GM21825 (cell line): ENCODE data around the gene KCNF1.

Experiments
- ATAC-seq: cut with Tn5 transposase; IDR thresholded peaks from one replicate; pipeline ENCODE4 v1.9.1; 2021; ENCODE audit warnings: mild to moderate bottlenecking, moderate library complexity; ENCODE audit not compliant: unreplicated experiment

The KCNF1 gene

GRCh38 chr2:10901160-10901939 lies 10.4 kb upstream of the KCNF1 start:
- no peak for ATAC-seq

DNA sequence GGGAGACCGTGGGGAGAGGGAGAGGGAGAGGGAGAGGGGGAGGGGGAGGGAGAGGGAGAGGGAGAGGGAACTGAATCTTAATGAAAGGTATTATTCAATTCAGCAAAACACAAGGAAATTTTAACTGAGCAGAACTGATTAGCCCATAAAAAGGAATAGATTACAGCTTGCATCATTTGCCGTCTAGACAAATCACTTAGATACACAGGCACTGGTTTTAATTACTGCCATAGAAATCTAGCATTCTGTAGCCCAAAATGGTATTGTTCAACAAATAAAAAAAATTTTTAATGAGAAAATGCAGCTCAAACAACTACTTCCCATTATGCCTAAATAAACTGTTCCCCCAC lies 7.9 kb upstream of the KCNF1 start:
- ATAC-seq = no peak

GRCh38 chr2:10904455-10904854 lies 7.3 kb upstream of the KCNF1 start:
- ATAC-seq = no peak

GRCh38 chr2:10905006-10905861 lies 6.5 kb upstream of the KCNF1 start:
- no peak for ATAC-seq

- no peak for ATAC-seq
Measured at GRCh38 chr2:10905862-10906143, 5.9 kb upstream of the KCNF1 start.

- no peak for ATAC-seq
Measured at GRCh38 chr2:10906926-10907625, 4.7 kb upstream of the KCNF1 start.

GRCh38 chr2:10908195-10908594 lies 3.5 kb upstream of the KCNF1 start:
- ATAC-seq = no peak

- no peak for ATAC-seq
Measured at GRCh38 chr2:10909050-10909995, 2.4 kb upstream of the KCNF1 start.

DNA sequence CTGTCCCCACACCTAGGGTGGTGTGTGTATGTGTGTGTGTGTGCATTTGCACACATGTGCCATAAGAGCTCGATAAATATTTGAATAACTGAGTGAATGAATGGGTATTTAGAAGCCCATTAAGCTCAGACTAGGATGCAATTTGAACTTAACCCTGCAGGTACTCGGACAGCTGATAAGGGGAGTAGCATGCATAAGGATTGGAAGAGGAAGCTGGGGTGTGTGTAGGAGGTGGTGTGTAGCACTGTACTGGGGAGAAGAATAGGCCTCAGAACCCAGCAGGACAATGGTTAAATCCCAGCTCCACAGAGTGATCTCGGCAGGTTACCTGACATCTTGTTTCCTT lies 1.8 kb upstream of the KCNF1 start:
- ATAC-seq = no peak

DNA sequence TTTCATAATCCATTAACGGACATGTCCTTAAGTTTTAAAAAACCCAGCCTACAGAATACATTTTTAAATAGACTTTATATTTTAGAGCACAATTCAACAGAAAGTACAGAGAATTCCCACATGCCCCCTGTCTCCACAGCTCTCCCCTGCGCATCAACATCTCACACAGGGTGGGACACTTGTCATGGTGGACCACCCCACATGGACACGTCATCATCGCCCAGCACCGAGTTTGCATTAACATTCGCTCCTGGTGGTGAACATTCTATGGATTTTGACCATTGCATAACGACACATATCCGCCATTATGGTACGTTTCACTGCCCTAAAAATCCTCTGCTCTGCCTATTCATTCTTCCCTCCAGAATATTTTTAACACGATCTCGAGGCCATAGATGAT lies 1.1 kb upstream of the KCNF1 start:
- no peak for ATAC-seq

- ATAC-seq = no peak
Measured at GRCh38 chr2:10912076-10912731, 470 bp downstream of the KCNF1 start.

- no peak for ATAC-seq
Measured at GRCh38 chr2:10912796-10913455, 1.2 kb downstream of the KCNF1 start.

DNA sequence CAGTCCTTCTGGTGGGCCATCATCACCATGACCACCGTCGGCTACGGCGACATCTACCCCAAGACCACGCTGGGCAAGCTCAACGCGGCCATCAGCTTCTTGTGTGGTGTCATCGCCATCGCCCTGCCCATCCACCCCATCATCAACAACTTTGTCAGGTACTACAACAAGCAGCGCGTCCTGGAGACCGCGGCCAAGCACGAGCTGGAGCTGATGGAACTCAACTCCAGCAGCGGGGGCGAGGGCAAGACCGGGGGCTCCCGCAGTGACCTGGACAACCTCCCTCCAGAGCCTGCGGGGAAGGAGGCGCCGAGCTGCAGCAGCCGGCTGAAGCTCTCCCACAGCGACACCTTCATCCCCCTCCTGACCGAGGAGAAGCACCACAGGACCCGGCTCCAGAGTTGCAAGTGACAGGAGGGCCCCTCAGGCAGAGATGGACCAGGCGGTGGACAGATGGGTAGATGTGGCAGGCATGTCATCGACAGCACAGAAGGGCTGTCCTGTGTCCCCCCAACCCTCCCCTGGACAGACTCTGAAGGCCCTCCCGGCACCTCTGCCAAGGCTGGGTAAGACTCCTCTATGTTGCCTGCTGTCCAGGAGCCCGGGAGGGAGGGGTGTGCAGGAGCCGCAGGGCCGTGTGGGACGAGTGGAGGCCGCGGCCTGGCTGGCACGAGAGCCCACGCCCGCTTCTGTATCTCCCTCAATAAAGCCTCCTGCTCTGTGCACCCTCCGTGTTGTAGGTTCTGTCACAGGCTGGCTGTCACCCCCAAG lies 2.0 kb downstream of the KCNF1 start:
- ATAC-seq = no peak

DNA sequence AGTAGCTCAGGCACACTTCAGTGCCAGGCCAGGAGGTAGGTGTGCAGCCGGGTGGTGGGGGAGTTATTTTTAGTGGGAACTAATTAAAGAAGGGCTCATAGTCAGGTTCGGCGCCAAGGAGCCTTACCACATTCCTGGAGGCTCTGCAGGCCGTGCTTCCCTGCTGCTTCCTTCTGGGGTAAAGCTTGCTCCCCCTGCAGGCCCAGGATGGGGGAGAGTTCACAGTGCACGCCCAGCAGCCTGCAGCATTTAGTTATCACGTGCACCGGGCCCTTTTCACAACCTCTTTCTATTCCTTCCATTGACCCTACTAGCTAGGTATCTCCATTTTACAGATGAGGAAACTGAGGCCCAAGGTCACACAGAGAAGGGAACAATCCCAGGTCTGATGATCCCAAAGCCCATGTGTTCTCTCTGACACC lies 2.5 kb downstream of the KCNF1 start:
- ATAC-seq = no peak

- ATAC-seq = no peak
Measured at GRCh38 chr2:10915236-10915635, 3.5 kb downstream of the KCNF1 start.

DNA sequence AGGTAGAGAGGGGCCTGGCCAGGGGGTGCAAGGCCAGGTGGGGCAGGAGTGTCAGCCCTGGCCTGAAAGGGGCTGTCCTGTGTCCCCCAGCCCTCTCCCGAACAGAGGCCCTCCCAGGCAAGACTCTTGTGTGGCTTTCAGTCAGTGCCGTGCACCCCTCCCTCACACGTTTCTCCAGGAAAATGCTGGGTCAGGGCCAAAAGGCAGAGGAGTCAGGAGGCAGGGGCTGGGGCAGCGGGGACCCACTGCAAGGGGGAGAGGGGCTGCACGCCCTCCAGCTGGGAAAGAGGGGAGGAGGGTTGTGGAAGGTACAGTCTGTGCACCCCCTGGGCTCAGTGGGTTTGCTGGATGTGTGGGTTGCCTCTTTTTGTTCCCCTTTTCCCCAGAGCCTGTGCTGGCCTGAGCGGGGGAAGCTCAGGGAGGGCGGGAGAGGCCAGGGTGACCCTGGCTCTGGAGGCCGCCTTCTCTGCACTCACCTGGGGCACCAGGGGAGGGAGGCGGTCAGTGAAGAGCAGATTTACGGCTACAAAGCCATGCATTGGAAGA lies 4.1 kb downstream of the KCNF1 start:
- no peak for ATAC-seq

DNA sequence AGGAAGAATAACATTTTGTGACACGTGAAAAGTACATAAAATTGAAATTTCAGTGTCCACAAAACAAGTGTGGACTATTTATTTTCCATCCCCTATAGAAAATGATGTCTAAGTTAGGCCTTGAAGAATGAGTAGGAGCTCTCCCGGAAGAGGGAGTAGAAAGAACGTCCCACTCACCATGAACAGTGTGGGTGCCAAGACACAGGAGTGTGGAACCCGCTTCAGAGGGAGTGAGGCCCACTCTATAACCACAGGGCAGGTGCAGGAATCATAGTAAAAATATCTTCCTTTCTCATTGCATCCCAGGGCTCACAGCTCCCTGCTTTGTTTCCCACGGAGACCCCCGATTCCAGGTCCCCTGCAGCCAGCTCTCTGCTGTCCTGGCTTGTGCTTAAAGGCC lies 5.2 kb downstream of the KCNF1 start:
- ATAC-seq = no peak

- no peak for ATAC-seq
Measured at GRCh38 chr2:10917927-10918326, 6.2 kb downstream of the KCNF1 start.
